GM13977 (cell line): Measurements from ENCODE around the gene ENAH.

Experiments used
- DNase-seq: peaks from one replicate; pipeline ENCODE4 v3.0.0; 2012; ENCODE audit warnings: low spot score
- CTCF ChIP-seq: IDR thresholded peaks from 2 replicates; pipeline ENCODE4 v1.5.1; 2012; ENCODE audit warnings: mild to moderate bottlenecking, control low read depth; ENCODE audit not compliant: insufficient read depth; ENCODE audit errors: extremely low read depth, missing control alignments
- in situ Hi-C: fragments of 300-500 bp; cut with MboI; formaldehyde crosslinking; loops from one replicate; pipeline ENCODE4 v1.12.0; 2022; ENCODE audit warnings: low sequenced_read_pairs, low pct_unique_long_range_greater_than_20kb, mixed read lengths, inconsistent platforms; ENCODE audit not compliant: unreplicated experiment

The ENAH gene

DNA sequence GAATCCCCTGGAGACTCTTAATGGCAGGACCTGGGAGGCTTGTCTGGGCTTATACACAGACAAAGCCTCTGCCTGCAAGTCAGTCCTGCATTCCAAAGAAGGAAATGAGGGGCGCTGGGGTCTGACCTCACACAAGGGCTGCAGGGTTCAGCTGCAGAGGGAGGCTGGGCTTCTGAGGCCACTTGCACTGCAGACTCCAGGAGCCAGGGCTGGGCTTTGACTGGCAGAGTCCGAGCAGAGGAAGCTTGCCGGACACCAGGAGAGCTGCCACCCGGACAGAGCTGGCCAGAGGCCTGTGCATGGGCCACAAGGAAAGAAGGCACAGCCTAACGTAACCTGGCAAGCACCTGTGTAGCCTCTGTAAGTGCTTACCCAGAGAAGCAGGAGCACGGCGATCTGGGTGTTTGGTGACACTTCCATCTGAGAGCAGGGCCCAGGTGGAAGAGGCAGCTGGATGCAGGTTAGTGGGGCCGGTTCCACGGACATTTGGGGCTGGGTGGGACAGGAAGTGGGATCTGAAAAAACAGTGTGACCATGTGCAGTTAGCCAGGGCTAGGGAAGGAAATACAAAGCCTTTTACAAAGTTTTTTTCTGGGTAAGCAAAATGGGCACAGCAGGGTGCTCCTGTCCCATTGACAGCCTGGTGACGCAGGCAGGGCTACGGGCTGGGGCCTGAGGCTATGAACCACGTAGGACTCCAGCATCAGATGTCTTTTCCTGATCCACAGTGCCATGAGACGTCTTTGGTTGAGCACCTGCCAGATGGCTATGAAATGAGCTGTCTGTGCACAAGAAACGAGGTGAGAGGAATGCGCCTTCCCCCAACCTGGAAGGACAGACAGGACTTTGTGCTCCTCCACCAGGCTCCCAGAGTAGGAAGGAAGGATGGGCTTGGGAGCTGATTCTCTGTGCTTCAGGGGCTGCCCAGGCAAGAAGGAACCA, 187.8 kb downstream of the ENAH start:
- in situ Hi-C loops, result no loop called here
- TF ChIP-seq CTCF, result no peak
- DNase-seq, result no peak

- in situ Hi-C loops, result no loop called here
- DNase-seq, result no peak
- no peak for TF ChIP-seq CTCF
These were observed 190.0 kb downstream of the ENAH start for GRCh38 chr1:225462714-225463574.

GRCh38 chr1:225462429-225462713, 190.6 kb downstream of the ENAH start:
- in situ Hi-C loops, result no loop called here

GRCh38 chr1:225461533-225462428, 191.1 kb downstream of the ENAH start:
- no peak for TF ChIP-seq CTCF
- in situ Hi-C loops, result no loop called here

More at GRCh38 chr1:225462429-225462713, 190.6 kb downstream of the ENAH start:
- DNase-seq, result no peak
- TF ChIP-seq CTCF, result no peak

GRCh38 chr1:225460737-225461532, 192.0 kb downstream of the ENAH start:
- TF ChIP-seq CTCF, result no peak
- in situ Hi-C loops, result no loop called here
- no peak for DNase-seq

More at GRCh38 chr1:225461533-225462428, 191.1 kb downstream of the ENAH start:
- DNase-seq, result no peak
